HFFc6 (cell line): ENCODE data around the gene KRT71. TPM values are rescaled to one million over a fixed set of nuclear protein-coding genes. Genes with fewer than 3 reads are reported as not detected.
"Not testable (repeated sequence)": the region's sequence is repeated elsewhere in the genome, so short reads cannot be mapped to it uniquely, and the experiment has no call there.

Source experiments
- DNase-seq: peaks from one replicate; pipeline ENCODE4 v3.0.0-alpha.2; 2018
- H3K27ac Mint-ChIP-seq: 2 replicates; pipeline ENCODE4 v1.8.0; 2020; ENCODE audit warnings: mild to moderate bottlenecking, mixed read lengths
- H3K27me3 Mint-ChIP-seq: 2 replicates; pipeline ENCODE4 v1.8.0; 2021; ENCODE audit warnings: mild to moderate bottlenecking, moderate library complexity, mixed read lengths; ENCODE audit not compliant: insufficient read depth
- H3K36me3 Mint-ChIP-seq: 2 replicates; pipeline ENCODE4 v1.8.0; 2021; ENCODE audit warnings: low read depth, mixed read lengths
- H3K4me1 Mint-ChIP-seq: 2 replicates; pipeline ENCODE4 v1.8.0; 2020; ENCODE audit warnings: low read depth, mixed read lengths
- H3K4me3 Mint-ChIP-seq: 2 replicates; pipeline ENCODE4 v1.8.0; 2020; ENCODE audit warnings: mild to moderate bottlenecking, moderate library complexity, mixed read lengths
- H3K9me3 Mint-ChIP-seq: 2 replicates; pipeline ENCODE4 v1.8.0; 2020; ENCODE audit warnings: mild to moderate bottlenecking, mixed read lengths
- CTCF ChIP-seq: fragments of 200-600 bp; sonication (generic); IDR thresholded peaks from 2 replicates; pipeline ENCODE4 v1.5.0; 2021; ENCODE audit warnings: antibody characterized with exemption, mild to moderate bottlenecking
- total RNA-seq, 6 experiments: library from RNA; stranded (reverse); fragmentation: NEBNext Ultra II Directional; extraction: Animal tissue kit (Norgen Biotek cat#: 25700); gene quantifications; 2 replicates in 1 of 6; 3 replicates in 5 of 6; pipeline ENCODE4 v1.2.3, GENCODE V29; 2021

KRT71 gene
- total RNA-seq, 6 experiments from 2014 or later, result not detected

- TF ChIP-seq CTCF, result no peak
- no peak for DNase-seq
- Mint-ChIP-seq H3K36me3 (no peaks in the 10 kb centered on the region), H3K9me3 (no peaks in the 10 kb centered on the region), H3K4me3 (no peak overlapping the region), H3K4me1 (no peaks in the 10 kb centered on the region), H3K27ac (no peak overlapping the region), H3K27me3 (peaks cover 43% of the 10 kb centered on the region)
Measured at GRCh38 chr12:52600071-52600470, 47.1 kb upstream of the KRT71 start.

DNA sequence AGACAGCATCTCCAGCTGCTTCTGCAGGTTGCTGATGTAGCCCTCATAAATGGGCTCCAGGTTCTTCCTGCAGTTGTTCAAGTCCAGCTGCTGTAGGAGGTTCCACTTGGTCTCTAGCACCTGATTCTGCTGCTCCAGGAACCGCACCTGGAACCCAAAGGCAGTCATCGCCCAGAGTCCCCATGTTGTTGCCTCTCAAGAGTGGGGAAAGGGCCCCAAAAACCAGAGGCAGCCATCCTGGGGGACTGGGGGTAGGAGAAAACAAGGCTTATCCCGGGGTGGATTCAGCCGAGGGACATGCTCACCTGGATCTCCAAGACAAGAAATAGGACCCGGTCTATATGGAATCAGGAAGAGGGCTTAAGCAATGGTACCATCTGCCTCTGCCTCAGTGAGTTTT lies 46.0 kb upstream of the KRT71 start:
- Mint-ChIP-seq H3K27me3 (peaks cover 43% of the 10 kb centered on the region), H3K4me3 (no peak overlapping the region), H3K27ac (no peak overlapping the region), H3K4me1 (no peaks in the 10 kb centered on the region), H3K36me3 (no peaks in the 10 kb centered on the region), H3K9me3 (no peaks in the 10 kb centered on the region)
- no peak for DNase-seq
- TF ChIP-seq CTCF, result no peak

GRCh38 chr12:52594237-52594636 lies 41.3 kb upstream of the KRT71 start:
- not testable (repeated sequence) for H3K36me3 Mint-ChIP-seq, DNase-seq, H3K4me1 Mint-ChIP-seq, H3K27ac Mint-ChIP-seq, H3K4me3 Mint-ChIP-seq, H3K9me3 Mint-ChIP-seq
- peaks cover 41% of the 10 kb centered on the region for H3K27me3 Mint-ChIP-seq

- Mint-ChIP-seq H3K9me3 (no peaks in the 10 kb centered on the region), H3K4me3 (no peak overlapping the region), H3K36me3 (no peaks in the 10 kb centered on the region), H3K4me1 (no peaks in the 10 kb centered on the region), H3K27ac (no peak overlapping the region), H3K27me3 (peaks cover 30% of the 10 kb centered on the region)
- no peak for DNase-seq
- no peak for TF ChIP-seq CTCF
Measured at GRCh38 chr12:52591521-52591920, 38.6 kb upstream of the KRT71 start.

- TF ChIP-seq CTCF, result no peak
- Mint-ChIP-seq H3K36me3 (no peaks in the 10 kb centered on the region), H3K27ac (no peak overlapping the region), H3K27me3 (peaks cover 34% of the 10 kb centered on the region), H3K4me3 (no peak overlapping the region), H3K4me1 (no peaks in the 10 kb centered on the region), H3K9me3 (no peaks in the 10 kb centered on the region)
- DNase-seq, result no peak
Measured at GRCh38 chr12:52590021-52590420, 37.1 kb upstream of the KRT71 start.

- TF ChIP-seq CTCF, result no peak
- Mint-ChIP-seq H3K27me3 (peaks cover 26% of the 10 kb centered on the region), H3K9me3 (no peaks in the 10 kb centered on the region), H3K4me1 (no peaks in the 10 kb centered on the region), H3K36me3 (no peaks in the 10 kb centered on the region), H3K4me3 (no peak overlapping the region), H3K27ac (no peak overlapping the region)
- no peak for DNase-seq
Measured at GRCh38 chr12:52587563-52587962, 34.6 kb upstream of the KRT71 start.
